GM12872 (cell line): ENCODE results near the gene MED31.

Source experiments
- CTCF ChIP-seq: IDR thresholded peaks from 3 replicates; pipeline ENCODE4 v1.5.1; 2011; ENCODE audit warnings: low read depth, mild to moderate bottlenecking, low read length, moderate library complexity; ENCODE audit not compliant: insufficient read depth

The MED31 gene

GRCh38 chr17:6683081-6683684 lies 31.8 kb upstream of the MED31 start:
- TF ChIP-seq CTCF = no peak

- no peak for TF ChIP-seq CTCF
Observed at GRCh38 chr17:6682339-6682738, 30.9 kb upstream of the MED31 start.

- TF ChIP-seq CTCF = no peak
Observed at GRCh38 chr17:6681671-6682070, 30.3 kb upstream of the MED31 start.

- TF ChIP-seq CTCF = no peak
Observed at GRCh38 chr17:6681176-6681575, 29.8 kb upstream of the MED31 start.

- TF ChIP-seq CTCF = no peak
Observed at GRCh38 chr17:6679241-6679640, 27.8 kb upstream of the MED31 start.

GRCh38 chr17:6677946-6678345 lies 26.5 kb upstream of the MED31 start:
- TF ChIP-seq CTCF = no peak

- TF ChIP-seq CTCF = no peak
Observed at GRCh38 chr17:6677158-6677831, 25.9 kb upstream of the MED31 start.
